AG04449 (cell line): ENCODE results near the gene FSD1L.
"Not testable (repeated sequence)": the region's sequence is repeated elsewhere in the genome, so short reads cannot be mapped to it uniquely, and the experiment has no call there.

Experiments used
- CTCF ChIA-PET: fragments of 350-600 bp; formaldehyde crosslinking; extraction: SDS; loops from one replicate; lab custom pipeline; 2021; ENCODE audit warnings: antibody characterized with exemption; lab: Yijun Ruan, JAX
- POLR2A ChIA-PET: fragments of 400-600, 350-600 bp; formaldehyde crosslinking; extraction: SDS; loops from one replicate; lab custom pipeline; 2020; ENCODE audit warnings: antibody characterized with exemption, inconsistent platforms; lab: Yijun Ruan, JAX
- DNase-seq: peaks from one replicate; pipeline ENCODE4 v3.0.0-alpha.2; 2010; ENCODE audit warnings: low read depth, low spot score
- H3K4me3 ChIP-seq: 2 replicates; pipeline ENCODE4 v1.5.1; 2011; ENCODE audit warnings: low read depth, mild to moderate bottlenecking, control low read depth, low read length
- TF ChIP-seq, protein P1 (sequence below): IDR thresholded peaks from one replicate; pipeline ENCODE4 v1.5.1; 2011; ENCODE audit warnings: mild to moderate bottlenecking, moderate library complexity, low read length, control low read depth, inconsistent platforms; ENCODE audit not compliant: insufficient read depth; ENCODE audit errors: missing control alignments

Gene FSD1L

DNA sequence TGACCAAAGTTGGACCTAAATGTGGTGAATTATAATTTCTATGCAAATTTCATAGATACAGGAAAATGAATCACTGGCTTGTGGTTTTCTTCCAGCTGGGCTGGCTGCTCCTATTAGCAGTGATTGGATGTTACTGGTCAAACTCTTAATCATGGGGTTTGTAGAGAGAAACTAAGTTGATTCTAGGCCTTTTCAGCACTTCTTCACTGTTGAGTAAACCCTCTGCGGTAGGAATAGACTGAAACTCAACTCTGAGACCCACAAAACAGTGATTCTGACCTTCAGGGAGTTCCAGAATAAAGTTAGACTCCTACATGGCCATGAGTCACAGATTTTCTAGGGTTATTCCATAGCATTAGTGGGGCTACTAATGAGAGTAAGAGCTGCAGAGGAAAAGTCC, 62.2 kb downstream of the FSD1L start:
- H3K4me3 ChIP-seq: no peak overlapping the region
- DNase-seq: peak; percentile 47
- TF ChIP-seq, protein P1, sequence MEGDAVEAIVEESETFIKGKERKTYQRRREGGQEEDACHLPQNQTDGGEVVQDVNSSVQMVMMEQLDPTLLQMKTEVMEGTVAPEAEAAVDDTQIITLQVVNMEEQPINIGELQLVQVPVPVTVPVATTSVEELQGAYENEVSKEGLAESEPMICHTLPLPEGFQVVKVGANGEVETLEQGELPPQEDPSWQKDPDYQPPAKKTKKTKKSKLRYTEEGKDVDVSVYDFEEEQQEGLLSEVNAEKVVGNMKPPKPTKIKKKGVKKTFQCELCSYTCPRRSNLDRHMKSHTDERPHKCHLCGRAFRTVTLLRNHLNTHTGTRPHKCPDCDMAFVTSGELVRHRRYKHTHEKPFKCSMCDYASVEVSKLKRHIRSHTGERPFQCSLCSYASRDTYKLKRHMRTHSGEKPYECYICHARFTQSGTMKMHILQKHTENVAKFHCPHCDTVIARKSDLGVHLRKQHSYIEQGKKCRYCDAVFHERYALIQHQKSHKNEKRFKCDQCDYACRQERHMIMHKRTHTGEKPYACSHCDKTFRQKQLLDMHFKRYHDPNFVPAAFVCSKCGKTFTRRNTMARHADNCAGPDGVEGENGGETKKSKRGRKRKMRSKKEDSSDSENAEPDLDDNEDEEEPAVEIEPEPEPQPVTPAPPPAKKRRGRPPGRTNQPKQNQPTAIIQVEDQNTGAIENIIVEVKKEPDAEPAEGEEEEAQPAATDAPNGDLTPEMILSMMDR: no peak
- ChIA-PET POLR2A (no interaction called here), CTCF (no interaction called here)

- H3K4me3 ChIP-seq: no peak overlapping the region
- TF ChIP-seq, protein P1: no peak
- no peak for DNase-seq
- ChIA-PET CTCF (interaction anchor here (0.9 to 1.1 kb wide), 2 partner anchors 11 to 13 kb away, joined by 3 to 4 read pairs; no protein-coding TSS in a partner anchor), POLR2A (no interaction called here)
Measured at GRCh38 chr9:105511446-105511845, 63.6 kb downstream of the FSD1L start.

DNA sequence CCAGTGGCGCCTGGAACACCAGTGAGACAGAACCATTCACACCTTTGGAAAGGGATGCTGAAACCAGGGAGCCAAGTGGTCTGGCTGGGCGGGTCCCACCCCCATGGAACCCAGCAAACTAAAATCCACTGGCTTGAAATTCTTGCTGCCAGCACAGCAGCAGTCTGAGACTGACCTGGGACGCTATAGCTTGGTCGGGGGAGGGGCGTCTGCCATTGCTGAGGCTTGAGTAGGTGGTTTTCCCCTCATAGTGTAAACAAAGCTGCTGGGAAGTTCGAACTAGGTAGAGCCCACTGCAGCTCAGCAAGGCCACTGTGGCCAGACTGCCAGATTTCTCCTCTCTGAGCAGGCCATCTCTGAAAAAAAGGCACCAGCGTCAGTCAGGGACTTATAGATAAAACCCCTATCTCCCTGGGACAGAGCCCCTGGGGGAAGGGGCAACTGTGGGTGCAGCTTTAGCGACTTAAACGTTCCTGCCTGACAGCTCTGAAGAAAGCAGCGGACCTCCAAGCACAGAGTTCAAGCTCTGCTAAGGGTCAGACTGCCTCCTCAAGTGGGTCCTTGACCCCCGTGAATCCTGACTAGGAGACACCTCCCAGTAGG, 68.1 kb downstream of the FSD1L start:
- CTCF ChIA-PET: no interaction called here
- no peak overlapping the region for H3K4me3 ChIP-seq
- TF ChIP-seq, protein P1: no peak
- POLR2A ChIA-PET: no interaction called here
- DNase-seq: no peak

- H3K4me3 ChIP-seq: peak overlapping the region; percentile 44
- POLR2A ChIA-PET, DNase-seq, CTCF ChIA-PET: not testable (repeated sequence)
Measured at GRCh38 chr9:105519710-105520369, 72.0 kb downstream of the FSD1L start.

- DNase-seq, H3K4me3 ChIP-seq, CTCF ChIA-PET, POLR2A ChIA-PET: not testable (repeated sequence)
Measured at GRCh38 chr9:105520992-105521391, 73.2 kb downstream of the FSD1L start.

- POLR2A ChIA-PET, H3K4me3 ChIP-seq, DNase-seq, CTCF ChIA-PET: not testable (repeated sequence)
Measured at GRCh38 chr9:105522618-105523385, 75.0 kb downstream of the FSD1L start.

DNA sequence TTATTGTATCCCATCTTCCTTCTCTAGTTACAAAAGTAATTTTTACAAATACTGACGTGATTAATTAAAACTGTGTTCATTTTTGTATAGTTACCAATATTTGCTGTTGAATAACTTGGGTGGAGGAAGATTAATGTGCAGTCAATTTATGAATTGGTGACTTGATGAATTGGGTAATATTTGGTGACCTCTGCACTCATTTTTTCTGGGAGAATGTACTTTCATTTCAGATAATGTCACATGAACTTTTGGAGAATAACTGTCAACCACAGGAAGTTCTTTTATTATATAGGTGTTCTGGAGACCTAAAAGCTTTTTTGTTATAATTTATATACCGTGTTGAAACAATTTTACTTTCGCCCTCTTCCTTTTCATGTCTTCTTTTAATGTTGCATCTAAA, 83.7 kb downstream of the FSD1L start:
- ChIA-PET CTCF (no interaction called here), POLR2A (no interaction called here)
- H3K4me3 ChIP-seq: no peak overlapping the region
- TF ChIP-seq, protein P1: no peak
- no peak for DNase-seq
